Natural killer cell (primary cell): ENCODE data around the gene GJC2. TPM values are rescaled to one million over a fixed set of nuclear protein-coding genes. Genes with fewer than 3 reads are reported as not detected.

Experiments used
- ATAC-seq, 3 donors: fragments of 150-1000 bp in 2 of 3; fragments of 200-7000 bp in 1 of 3; cut with Tn5 transposase; 1 replicate in 1 of 3; 2 replicates in 2 of 3; pipeline ENCODE4 v1.10.0; 2021; ENCODE audit warnings: mild to moderate bottlenecking in 2 of 3, moderate library complexity in 2 of 3
- DNase-seq, 2 donors: peaks; one replicate each; pipeline versions ENCODE4 v3.0.0 to v3.0.0-alpha.2; 2013 to 2021; ENCODE audit warnings: mixed read lengths in 1 of 2
- H3K27ac ChIP-seq: one replicate; pipeline ENCODE4 v1.5.1; 2013; ENCODE audit warnings: mild to moderate bottlenecking, low read length
- H3K27me3 ChIP-seq: one replicate; pipeline ENCODE4 v1.6.1; 2013; ENCODE audit warnings: low read length; ENCODE audit not compliant: control insufficient read depth, insufficient read depth
- H3K36me3 ChIP-seq: one replicate; pipeline ENCODE4 v1.6.1; 2013; ENCODE audit warnings: low read length; ENCODE audit not compliant: control insufficient read depth, insufficient read depth
- H3K4me1 ChIP-seq: one replicate; pipeline ENCODE4 v1.6.1; 2013; ENCODE audit warnings: low read length; ENCODE audit not compliant: control insufficient read depth, insufficient read depth
- H3K4me3 ChIP-seq: one replicate; pipeline ENCODE4 v1.5.1; 2013; ENCODE audit warnings: low read length
- H3K9me3 ChIP-seq: one replicate; pipeline ENCODE4 v1.6.1; 2013; ENCODE audit warnings: low read length; ENCODE audit not compliant: control insufficient read depth, insufficient read depth
- H3K27ac Mint-ChIP-seq, 2 donors: one replicate each; pipeline ENCODE4 v1.8.0; 2022; ENCODE audit warnings: mild to moderate bottlenecking in 2 of 2, mixed read lengths in 2 of 2, moderate library complexity in 1 of 2
- H3K27me3 Mint-ChIP-seq, 2 donors: one replicate each; pipeline ENCODE4 v1.8.0; 2022; ENCODE audit warnings: low read depth in 2 of 2, mixed read lengths in 2 of 2
- H3K36me3 Mint-ChIP-seq: one replicate; pipeline ENCODE4 v1.8.0; 2022; ENCODE audit warnings: mixed read lengths
- H3K4me1 Mint-ChIP-seq, 2 donors: one replicate each; pipeline ENCODE4 v1.8.0; 2022; ENCODE audit warnings: mixed read lengths in 2 of 2
- H3K4me3 Mint-ChIP-seq: one replicate; pipeline ENCODE4 v1.8.0; 2022; ENCODE audit warnings: mild to moderate bottlenecking, moderate library complexity, mixed read lengths
- H3K9me3 Mint-ChIP-seq, 2 donors: one replicate each; pipeline ENCODE4 v1.8.0; 2022; ENCODE audit warnings: mixed read lengths in 2 of 2
- CTCF ChIP-seq: fragments of 200-600 bp; IDR thresholded peaks from one replicate; pipeline ENCODE4 v1.8.0; 2022; ENCODE audit warnings: antibody characterized with exemption
- WGBS: methylation state at CpG from one replicate; pipeline ENCODE4 v1.1.7; 2013; ENCODE audit warnings: missing lambda C conversion rate; ENCODE audit not compliant: insufficient coverage; 5-methylcytosine and 5-hydroxymethylcytosine counted together
- intact Hi-C: fragments of 100-400 bp; cut with micrococcal nuclease; formaldehyde crosslinking; loops from one replicate; pipeline ENCODE4 v1.14.2; 2022
- total RNA-seq, 4 donors: library from RNA; stranded (reverse); fragments of 120-200 nt in 1 of 4; gene quantifications; one replicate each; pipeline versions ENCODE4 v1.2.3 to v1.2.4, GENCODE V29; 2013 to 2022

Gene GJC2
- total RNA-seq, 3 donors from 2014 or later (not counting 1 experiment from before 2014, with no cell fraction given): 1.0 to 2.2 (median 1.7) TPM

DNA sequence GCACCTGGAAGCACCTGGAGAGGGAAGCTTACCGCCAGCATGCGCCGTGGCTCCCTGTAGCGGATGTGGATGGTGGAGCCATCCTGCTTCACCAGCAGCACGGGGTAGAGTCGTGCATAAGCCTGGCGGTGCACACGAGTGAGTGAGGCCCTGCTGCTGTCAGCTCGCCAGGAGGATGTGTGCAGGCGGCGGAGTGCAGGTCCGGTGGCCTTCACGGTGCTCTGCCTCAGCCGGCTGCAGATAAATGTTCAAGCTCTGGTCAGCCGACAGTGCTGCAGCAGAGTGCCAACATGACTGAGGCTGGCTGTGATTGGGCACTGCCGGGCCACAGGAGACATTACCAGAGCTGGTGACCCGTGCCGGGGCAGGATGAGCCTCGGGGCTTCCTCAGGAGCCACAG is 42.1 kb upstream of the GJC2 start:
- Histone ChIP-seq H3K27ac (no peak overlapping the region), H3K27me3 (no peaks in the 10 kb centered on the region), H3K4me1 (peaks cover 35% of the 10 kb centered on the region), H3K9me3 (no peaks in the 10 kb centered on the region), H3K4me3 (no peak overlapping the region), H3K36me3 (peaks cover 14% of the 10 kb centered on the region)
- 92% methylated on average over 19 of the region's 19 CpGs for WGBS
- ATAC-seq (no peak), DNase-seq (peak in 1 of 2 donors; percentile 7)
- H3K27ac Mint-ChIP-seq: peak overlapping the region in 1 of 2 donors; percentile 86
- H3K27me3 Mint-ChIP-seq: no peaks in the 10 kb centered on the region
- H3K4me3 Mint-ChIP-seq: peak overlapping the region; percentile 93
- peaks cover 24 to 33% of the 10 kb centered on the region in 2 donors for H3K4me1 Mint-ChIP-seq
- H3K9me3 Mint-ChIP-seq: no peaks in the 10 kb centered on the region
- intact Hi-C loops: no loop called here
- no peaks in the 10 kb centered on the region for H3K36me3 Mint-ChIP-seq
- TF ChIP-seq CTCF: no peak

DNA sequence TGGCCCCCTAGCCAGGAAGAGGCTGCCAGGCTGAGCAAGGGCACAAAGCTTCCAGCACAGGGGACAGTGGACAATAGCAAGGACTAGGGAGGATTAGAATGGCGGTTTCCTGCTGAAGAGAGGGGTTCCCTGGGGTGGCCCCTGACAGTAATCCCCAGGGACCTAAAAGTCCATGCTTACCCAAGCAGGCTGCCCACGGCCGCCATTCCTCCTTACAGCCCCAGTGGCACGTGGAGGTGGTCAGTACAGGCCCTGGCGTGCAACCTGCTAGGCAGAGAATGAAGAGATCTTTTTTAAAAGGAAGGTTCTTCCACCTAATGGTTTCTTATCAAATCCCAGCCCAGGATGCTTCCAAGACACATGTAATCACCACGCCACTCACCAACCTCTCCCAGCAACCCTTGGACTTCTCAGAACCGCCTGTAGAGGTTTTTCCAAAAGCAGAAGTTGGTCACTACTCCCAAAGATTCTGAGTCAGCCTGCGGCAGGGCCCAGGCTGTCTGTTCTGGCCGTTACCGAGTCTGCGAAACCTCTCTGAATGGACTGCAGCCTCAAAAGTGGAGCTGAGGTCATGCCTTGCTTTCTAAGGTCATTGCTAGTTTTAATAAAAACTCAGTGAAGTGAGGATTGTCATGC is 41.6 kb upstream of the GJC2 start:
- WGBS: 77% methylated on average over 11 of the region's 11 CpGs
- H3K9me3 ChIP-seq: no peaks in the 10 kb centered on the region
- peaks cover 14% of the 10 kb centered on the region for H3K36me3 ChIP-seq
- Mint-ChIP-seq H3K9me3 (no peaks in the 10 kb centered on the region), H3K4me1 (peaks cover 22 to 31% of the 10 kb centered on the region in 2 donors), H3K4me3 (peak overlapping the region; percentile 93), H3K36me3 (no peaks in the 10 kb centered on the region), H3K27me3 (no peaks in the 10 kb centered on the region), H3K27ac (peak overlapping the region; percentile 86 to 99)
- ATAC-seq (no peak), DNase-seq (no peak)
- peaks cover 35% of the 10 kb centered on the region for H3K4me1 ChIP-seq
- H3K27ac ChIP-seq: peak overlapping the region; percentile 74
- H3K4me3 ChIP-seq: peak overlapping the region; percentile 82
- intact Hi-C loops: no loop called here
- H3K27me3 ChIP-seq: no peaks in the 10 kb centered on the region
- TF ChIP-seq CTCF: no peak

- Histone ChIP-seq H3K4me1 (peaks cover 31% of the 10 kb centered on the region), H3K4me3 (peak overlapping the region; percentile 82), H3K27me3 (no peaks in the 10 kb centered on the region), H3K36me3 (peaks cover 14% of the 10 kb centered on the region), H3K9me3 (no peaks in the 10 kb centered on the region), H3K27ac (peak overlapping the region; percentile 74)
- no peak for ATAC-seq
- intact Hi-C loops: loop anchor here (1.0 kb wide), 2 partner anchors 32 to 57 kb away; partner anchors contain the start of genes GUK1 and IBA57
- DNase-seq: no peak
- WGBS: 7% methylated on average over 8 of the region's 8 CpGs
- TF ChIP-seq CTCF: no peak
- Mint-ChIP-seq H3K4me1 (peaks cover 16 to 27% of the 10 kb centered on the region in 2 donors), H3K9me3 (no peaks in the 10 kb centered on the region), H3K27me3 (no peaks in the 10 kb centered on the region), H3K27ac (peak overlapping the region; percentile 86 to 99), H3K36me3 (no peaks in the 10 kb centered on the region), H3K4me3 (peak overlapping the region; percentile 93)
Measured at GRCh38 chr1:228108742-228109072, 41.0 kb upstream of the GJC2 start.
